ENCODE data around the gene NRAP. TPM values are rescaled to one million over a fixed set of nuclear protein-coding genes. Genes with fewer than 3 reads are reported as not detected.

The NRAP gene
- total and polyA plus RNA-seq, 2 experiments from 2014 or later = not detected

GRCh38 chr10:113576852-113577251 is 87.0 kb downstream of the NRAP start (continued):
- TF ChIP-seq ZNF462 (CRISPR knock-in tag; IDR thresholded peaks at IDR 0.05) (no peak), STAT1 (IDR thresholded peaks at IDR 0.05; ENCODE audit: unreplicated experiment) (no peak), NANOG (IDR thresholded peaks at IDR 0.05; ENCODE audit: borderline replicate concordance) (no peak), REST (IDR thresholded peaks at IDR 0.05; ENCODE audit: unreplicated experiment) (peak; percentile 83)

GRCh38 chr10:113573368-113573767 is 90.5 kb downstream of the NRAP start:
- Mint-ChIP-seq H3K4me3 (no peak overlapping the region), H3K9me3 (no peaks in the 10 kb centered on the region), H3K4me1 (peaks cover 8% of the 10 kb centered on the region; the same call in 2 of the 3 replicates), H3K36me3 (ENCODE audit: low read depth) (no peaks in the 10 kb centered on the region), H3K27ac (no peak overlapping the region), H3K27me3 (ENCODE audit: insufficient read depth, low read depth, poor library complexity) (peaks cover 1% of the 10 kb centered on the region)
- H3K27me3 ChIP-seq (ENCODE audit: insufficient read depth) = no peaks in the 10 kb centered on the region
- H3K27ac ChIP-seq (ENCODE audit: low read depth) = no peak overlapping the region
- TF ChIP-seq ZNF331 (CRISPR knock-in tag; IDR thresholded peaks at IDR 0.05; ENCODE audit: low read depth) = no peak
- TF ChIP-seq CTCF (conservative IDR thresholded peaks at IDR 0.05; ENCODE audit: low read depth in 2 of 2) = no peak
- no peak for TF ChIP-seq EZH2phosphoT487 (IDR thresholded peaks at IDR 0.05; ENCODE audit: unreplicated experiment)
- no peak for TF ChIP-seq ZNF114 (CRISPR knock-in tag; IDR thresholded peaks at IDR 0.05)
- TF ChIP-seq ETS1 (IDR thresholded peaks at IDR 0.05) = no peak
- TF ChIP-seq STAT1 (IDR thresholded peaks at IDR 0.05; ENCODE audit: unreplicated experiment) = no peak
- no peak for TF ChIP-seq EZH2 (IDR thresholded peaks at IDR 0.05; ENCODE audit: low read depth, unreplicated experiment)
- TF ChIP-seq NANOG (IDR thresholded peaks at IDR 0.05; ENCODE audit: borderline replicate concordance) = no peak
- no peaks in the 10 kb centered on the region for H3K79me2 ChIP-seq (replicated peaks; ENCODE audit: insufficient read depth)
- DNase-seq (ENCODE audit: low spot score) (no peak), ATAC-seq (no peak)
- peaks cover 6% of the 10 kb centered on the region; the same call in 1 of the 2 replicates for H3K9me2 ChIP-seq (ENCODE audit: insufficient read depth)
- H3K4me2 ChIP-seq = no peak overlapping the region
- no peaks in the 10 kb centered on the region; the same call in 1 of the 2 replicates for H4K20me1 ChIP-seq (replicated peaks; ENCODE audit: insufficient read depth)
- H3F3A ChIP-seq (replicated peaks; ENCODE audit: low read depth) = no peaks in the 10 kb centered on the region
- no peak overlapping the region for H3K4me3 ChIP-seq
- no peaks in the 10 kb centered on the region for H3K36me3 ChIP-seq (ENCODE audit: insufficient read depth)
- H2AFZ ChIP-seq = no peak overlapping the region
- H3K4me1 ChIP-seq (ENCODE audit: insufficient read depth) = peaks cover 3% of the 10 kb centered on the region; the same call in 1 of the 2 replicates

Measured in GM23338 (cell line).